Coronary artery (tissue), 2 donors: ENCODE results near the gene KLLN.
"Not testable (repeated sequence)": the region's sequence is repeated elsewhere in the genome, so short reads cannot be mapped to it uniquely, and the experiment has no call there.

Experiments
- DNase-seq: peaks from one replicate; pipeline ENCODE4 v3.0.0-alpha.2; 2017; ENCODE audit warnings: low spot score
- H3K27ac ChIP-seq, 2 donors: fragments of 200-600 bp; sonication (generic); one replicate each; pipeline ENCODE4 v1.5.1; 2016 to 2019
- H3K4me3 ChIP-seq: fragments of 200-600 bp; sonication (generic); 2 replicates; pipeline ENCODE4 v1.5.1; 2016; ENCODE audit warnings: mild to moderate bottlenecking, moderate library complexity
- CTCF ChIP-seq: fragments of 200-600 bp; sonication (generic); IDR thresholded peaks from one replicate; pipeline ENCODE4 v1.5.1; 2019; ENCODE audit warnings: antibody characterized with exemption

Gene KLLN

GRCh38 chr10:87886635-87887034, 23.3 kb upstream of the KLLN start:
- DNase-seq, result no peak
- Histone ChIP-seq H3K4me3 (no peak overlapping the region), H3K27ac (no peak overlapping the region)
- TF ChIP-seq CTCF, result no peak

- H3K27ac ChIP-seq, result no peak overlapping the region
These were observed 19.4 kb upstream of the KLLN start for GRCh38 chr10:87882555-87883294.

GRCh38 chr10:87881373-87882059, 18.2 kb upstream of the KLLN start:
- H3K27ac ChIP-seq, DNase-seq, H3K4me3 ChIP-seq: not testable (repeated sequence)

More at GRCh38 chr10:87882555-87883294, 19.4 kb upstream of the KLLN start:
- no peak for DNase-seq
- TF ChIP-seq CTCF, result no peak
- H3K4me3 ChIP-seq, result no peak overlapping the region

GRCh38 chr10:87880336-87880735, 17.0 kb upstream of the KLLN start:
- Histone ChIP-seq H3K4me3 (no peak overlapping the region), H3K27ac (no peak overlapping the region)
- no peak for DNase-seq
- no peak for TF ChIP-seq CTCF

- TF ChIP-seq CTCF, result no peak
- DNase-seq, result no peak
- H3K4me3 ChIP-seq, result no peak overlapping the region
- H3K27ac ChIP-seq, result no peak overlapping the region
These were observed 15.5 kb upstream of the KLLN start for GRCh38 chr10:87878664-87879459.

GRCh38 chr10:87875929-87876571, 12.7 kb upstream of the KLLN start:
- DNase-seq, result no peak
- peak overlapping the region; percentile 21 for H3K4me3 ChIP-seq
- TF ChIP-seq CTCF, result no peak
- H3K27ac ChIP-seq, result peak overlapping the region in 1 of 2 donors; percentile 15

GRCh38 chr10:87873656-87874055, 10.3 kb upstream of the KLLN start:
- peak overlapping the region; percentile 10 for H3K4me3 ChIP-seq
- no peak for TF ChIP-seq CTCF
- DNase-seq, result no peak
- no peak overlapping the region for H3K27ac ChIP-seq
